ENCODE measurements around the gene KAZN. TPM values are rescaled to one million over a fixed set of nuclear protein-coding genes. Genes with fewer than 3 reads are reported as not detected.

Gene KAZN
- total RNA-seq, 1 donor from 2014 or later: 1.1 TPM

GRCh38 chr1:14889825-14890440, 291.4 kb downstream of the KAZN start:
- Mint-ChIP-seq H3K9me3 (no peaks in the 10 kb centered on the region), H3K36me3 (ENCODE audit: low read depth) (no peaks in the 10 kb centered on the region), H3K4me1 (no peaks in the 10 kb centered on the region), H3K4me3 (no peak overlapping the region), H3K27me3 (no peaks in the 10 kb centered on the region), H3K27ac (no peak overlapping the region)
- no peak for DNase-seq
- intact Hi-C loops (cut with micrococcal nuclease): no loop called here

GRCh38 chr1:14891991-14892390, 293.5 kb downstream of the KAZN start:
- intact Hi-C loops (cut with micrococcal nuclease): no loop called here
- Mint-ChIP-seq H3K36me3 (ENCODE audit: low read depth) (no peaks in the 10 kb centered on the region), H3K4me1 (no peaks in the 10 kb centered on the region), H3K27ac (no peak overlapping the region), H3K9me3 (no peaks in the 10 kb centered on the region), H3K27me3 (no peaks in the 10 kb centered on the region), H3K4me3 (no peak overlapping the region)
- DNase-seq: no peak

GRCh38 chr1:14894811-14895560, 296.5 kb downstream of the KAZN start:
- H3K4me3 Mint-ChIP-seq: no peak overlapping the region
- H3K27me3 Mint-ChIP-seq: no peaks in the 10 kb centered on the region
- no peak for DNase-seq
- H3K27ac Mint-ChIP-seq: no peak overlapping the region
- H3K4me1 Mint-ChIP-seq: no peaks in the 10 kb centered on the region
- H3K36me3 Mint-ChIP-seq (ENCODE audit: low read depth): no peaks in the 10 kb centered on the region
- H3K9me3 Mint-ChIP-seq: no peaks in the 10 kb centered on the region
- intact Hi-C loops (cut with micrococcal nuclease): no loop called here

- Mint-ChIP-seq H3K4me3 (no peak overlapping the region), H3K27ac (no peak overlapping the region), H3K27me3 (no peaks in the 10 kb centered on the region), H3K4me1 (no peaks in the 10 kb centered on the region), H3K36me3 (ENCODE audit: low read depth) (no peaks in the 10 kb centered on the region), H3K9me3 (no peaks in the 10 kb centered on the region)
- no peak for DNase-seq
- intact Hi-C loops (cut with micrococcal nuclease): no loop called here
Measured at GRCh38 chr1:14895727-14896126, 297.2 kb downstream of the KAZN start.

- H3K27ac Mint-ChIP-seq: no peak overlapping the region
- no peak for DNase-seq
- H3K4me3 Mint-ChIP-seq: no peak overlapping the region
- H3K36me3 Mint-ChIP-seq (ENCODE audit: low read depth): no peaks in the 10 kb centered on the region
- no peaks in the 10 kb centered on the region for H3K4me1 Mint-ChIP-seq
- no peaks in the 10 kb centered on the region for H3K9me3 Mint-ChIP-seq
- intact Hi-C loops (cut with micrococcal nuclease): no loop called here
- no peaks in the 10 kb centered on the region for H3K27me3 Mint-ChIP-seq
Measured at GRCh38 chr1:14896381-14897079, 298.0 kb downstream of the KAZN start.

- Mint-ChIP-seq H3K9me3 (no peaks in the 10 kb centered on the region), H3K4me3 (no peak overlapping the region), H3K27ac (no peak overlapping the region), H3K36me3 (ENCODE audit: low read depth) (no peaks in the 10 kb centered on the region), H3K4me1 (no peaks in the 10 kb centered on the region), H3K27me3 (no peaks in the 10 kb centered on the region)
- intact Hi-C loops (cut with micrococcal nuclease): no loop called here
- DNase-seq: no peak
Measured at GRCh38 chr1:14897080-14897449, 298.6 kb downstream of the KAZN start.

- Mint-ChIP-seq H3K4me1 (no peaks in the 10 kb centered on the region), H3K36me3 (ENCODE audit: low read depth) (no peaks in the 10 kb centered on the region), H3K4me3 (no peak overlapping the region), H3K9me3 (no peaks in the 10 kb centered on the region), H3K27me3 (no peaks in the 10 kb centered on the region), H3K27ac (no peak overlapping the region)
- intact Hi-C loops (cut with micrococcal nuclease): no loop called here
- no peak for DNase-seq
Measured at GRCh38 chr1:14897547-14897946, 299.1 kb downstream of the KAZN start.

GRCh38 chr1:14897997-14898645, 299.6 kb downstream of the KAZN start:
- no peak for DNase-seq
- H3K27me3 Mint-ChIP-seq: no peaks in the 10 kb centered on the region
- H3K27ac Mint-ChIP-seq: no peak overlapping the region
- intact Hi-C loops (cut with micrococcal nuclease): no loop called here
- no peak overlapping the region for H3K4me3 Mint-ChIP-seq
- no peaks in the 10 kb centered on the region for H3K4me1 Mint-ChIP-seq
- no peaks in the 10 kb centered on the region for H3K36me3 Mint-ChIP-seq (ENCODE audit: low read depth)
- H3K9me3 Mint-ChIP-seq: no peaks in the 10 kb centered on the region

GRCh38 chr1:14899686-14900085, 301.2 kb downstream of the KAZN start:
- intact Hi-C loops (cut with micrococcal nuclease): no loop called here
- no peak overlapping the region for H3K4me3 Mint-ChIP-seq
- no peaks in the 10 kb centered on the region for H3K4me1 Mint-ChIP-seq
- no peaks in the 10 kb centered on the region for H3K27me3 Mint-ChIP-seq
- no peak for DNase-seq
- no peaks in the 10 kb centered on the region for H3K9me3 Mint-ChIP-seq
- H3K27ac Mint-ChIP-seq: no peak overlapping the region
- H3K36me3 Mint-ChIP-seq (ENCODE audit: low read depth): no peaks in the 10 kb centered on the region

- no peaks in the 10 kb centered on the region for H3K36me3 Mint-ChIP-seq (ENCODE audit: low read depth)
- H3K4me3 Mint-ChIP-seq: no peak overlapping the region
- H3K4me1 Mint-ChIP-seq: no peaks in the 10 kb centered on the region
- no peaks in the 10 kb centered on the region for H3K27me3 Mint-ChIP-seq
- DNase-seq: no peak
- intact Hi-C loops (cut with micrococcal nuclease): no loop called here
- H3K27ac Mint-ChIP-seq: no peak overlapping the region
- no peaks in the 10 kb centered on the region for H3K9me3 Mint-ChIP-seq
Measured at GRCh38 chr1:14901371-14901954, 303.0 kb downstream of the KAZN start.

- Mint-ChIP-seq H3K36me3 (ENCODE audit: low read depth) (no peaks in the 10 kb centered on the region), H3K9me3 (no peaks in the 10 kb centered on the region), H3K4me3 (no peak overlapping the region), H3K27me3 (no peaks in the 10 kb centered on the region), H3K27ac (no peak overlapping the region), H3K4me1 (no peaks in the 10 kb centered on the region)
- intact Hi-C loops (cut with micrococcal nuclease): no loop called here
- no peak for DNase-seq
Measured at GRCh38 chr1:14903922-14904321, 305.4 kb downstream of the KAZN start.

- Mint-ChIP-seq H3K27ac (no peak overlapping the region), H3K4me1 (no peaks in the 10 kb centered on the region), H3K4me3 (no peak overlapping the region), H3K36me3 (ENCODE audit: low read depth) (no peaks in the 10 kb centered on the region), H3K9me3 (no peaks in the 10 kb centered on the region), H3K27me3 (no peaks in the 10 kb centered on the region)
- intact Hi-C loops (cut with micrococcal nuclease): no loop called here
- no peak for DNase-seq
Measured at GRCh38 chr1:14906665-14907064, 308.2 kb downstream of the KAZN start.

GRCh38 chr1:14907416-14907815, 308.9 kb downstream of the KAZN start:
- Mint-ChIP-seq H3K27me3 (no peaks in the 10 kb centered on the region), H3K4me1 (no peaks in the 10 kb centered on the region), H3K27ac (no peak overlapping the region), H3K4me3 (no peak overlapping the region), H3K36me3 (ENCODE audit: low read depth) (no peaks in the 10 kb centered on the region), H3K9me3 (no peaks in the 10 kb centered on the region)
- no peak for DNase-seq
- intact Hi-C loops (cut with micrococcal nuclease): no loop called here

GRCh38 chr1:14909273-14909672, 310.8 kb downstream of the KAZN start:
- Mint-ChIP-seq H3K4me3 (no peak overlapping the region), H3K27ac (no peak overlapping the region), H3K36me3 (ENCODE audit: low read depth) (no peaks in the 10 kb centered on the region), H3K27me3 (no peaks in the 10 kb centered on the region), H3K9me3 (no peaks in the 10 kb centered on the region), H3K4me1 (no peaks in the 10 kb centered on the region)
- DNase-seq: no peak
- intact Hi-C loops (cut with micrococcal nuclease): no loop called here

Data from activated CD4-positive, alpha-beta T cell treated with anti-CD3 and anti-CD28 coated beads, Interleukin-2, amount 10 ng/mL, durations not matched to agents 24 days and 14 days (primary cell).